Measurements from ENCODE around the gene LNX1. TPM values are rescaled to one million over a fixed set of nuclear protein-coding genes. Genes with fewer than 3 reads are reported as not detected.

LNX1 gene
- total RNA-seq, 6 experiments from 2014 or later, result 0.05 to 0.18 (median 0.07) TPM; not detected in 1

GRCh38 chr4:53536328-53536727 lies 55.0 kb downstream of the LNX1 start:
- no peak overlapping the region for H3K4me3 Mint-ChIP-seq
- H3K9me3 Mint-ChIP-seq, result no peaks in the 10 kb centered on the region
- no peak for DNase-seq
- H3K27ac Mint-ChIP-seq, result no peak overlapping the region; the same call in 1 of the 2 replicates
- peaks cover 63% of the 10 kb centered on the region for H3K4me1 Mint-ChIP-seq (ENCODE audit: low read depth)
- TF ChIP-seq CTCF (IDR thresholded peaks at IDR 0.05), result no peak
- no peaks in the 10 kb centered on the region for H3K36me3 Mint-ChIP-seq (ENCODE audit: low read depth)
- no peaks in the 10 kb centered on the region; the same call in 1 of the 2 replicates for H3K27me3 Mint-ChIP-seq (ENCODE audit: insufficient read depth)

GRCh38 chr4:53535567-53535966 lies 55.7 kb downstream of the LNX1 start:
- H3K4me1 Mint-ChIP-seq (ENCODE audit: low read depth), result peaks cover 59% of the 10 kb centered on the region

GRCh38 chr4:53534684-53535083 lies 56.6 kb downstream of the LNX1 start:
- Mint-ChIP-seq H3K9me3 (no peaks in the 10 kb centered on the region), H3K36me3 (ENCODE audit: low read depth) (no peaks in the 10 kb centered on the region), H3K4me1 (ENCODE audit: low read depth) (peaks cover 57% of the 10 kb centered on the region), H3K27ac (no peak overlapping the region), H3K27me3 (ENCODE audit: insufficient read depth) (no peaks in the 10 kb centered on the region; the same call in 1 of the 2 replicates), H3K4me3 (no peak overlapping the region)
- DNase-seq, result no peak
- TF ChIP-seq CTCF (IDR thresholded peaks at IDR 0.05), result no peak

More at GRCh38 chr4:53535567-53535966, 55.7 kb downstream of the LNX1 start:
- DNase-seq, result no peak
- no peak overlapping the region for H3K27ac Mint-ChIP-seq
- no peaks in the 10 kb centered on the region for H3K9me3 Mint-ChIP-seq
- no peaks in the 10 kb centered on the region for H3K36me3 Mint-ChIP-seq (ENCODE audit: low read depth)
- H3K27me3 Mint-ChIP-seq (ENCODE audit: insufficient read depth), result no peaks in the 10 kb centered on the region; the same call in 1 of the 2 replicates
- no peak overlapping the region for H3K4me3 Mint-ChIP-seq
- TF ChIP-seq CTCF (IDR thresholded peaks at IDR 0.05), result no peak

- Mint-ChIP-seq H3K4me3 (peak overlapping the region; percentile 4; the same call in 1 of the 2 replicates), H3K27ac (peak overlapping the region; percentile 3; the same call in 1 of the 2 replicates), H3K4me1 (ENCODE audit: low read depth) (peaks cover 53% of the 10 kb centered on the region), H3K36me3 (ENCODE audit: low read depth) (no peaks in the 10 kb centered on the region), H3K27me3 (ENCODE audit: insufficient read depth) (no peaks in the 10 kb centered on the region), H3K9me3 (no peaks in the 10 kb centered on the region)
- TF ChIP-seq CTCF (IDR thresholded peaks at IDR 0.05), result no peak
- peak; percentile 19 for DNase-seq
Measured at GRCh38 chr4:53532521-53532920, 58.8 kb downstream of the LNX1 start.

- TF ChIP-seq CTCF (IDR thresholded peaks at IDR 0.05), result no peak
- DNase-seq, result no peak
- no peaks in the 10 kb centered on the region for H3K27me3 Mint-ChIP-seq (ENCODE audit: insufficient read depth)
- no peak overlapping the region for H3K4me3 Mint-ChIP-seq
- no peaks in the 10 kb centered on the region for H3K36me3 Mint-ChIP-seq (ENCODE audit: low read depth)
- no peak overlapping the region for H3K27ac Mint-ChIP-seq
- peaks cover 51% of the 10 kb centered on the region for H3K4me1 Mint-ChIP-seq (ENCODE audit: low read depth)
- H3K9me3 Mint-ChIP-seq, result no peaks in the 10 kb centered on the region
Measured at GRCh38 chr4:53531585-53532224, 59.6 kb downstream of the LNX1 start.

Data from HFFc6 (cell line).